ENCODE measurements around the gene OGFRL1.

The OGFRL1 gene

DNA sequence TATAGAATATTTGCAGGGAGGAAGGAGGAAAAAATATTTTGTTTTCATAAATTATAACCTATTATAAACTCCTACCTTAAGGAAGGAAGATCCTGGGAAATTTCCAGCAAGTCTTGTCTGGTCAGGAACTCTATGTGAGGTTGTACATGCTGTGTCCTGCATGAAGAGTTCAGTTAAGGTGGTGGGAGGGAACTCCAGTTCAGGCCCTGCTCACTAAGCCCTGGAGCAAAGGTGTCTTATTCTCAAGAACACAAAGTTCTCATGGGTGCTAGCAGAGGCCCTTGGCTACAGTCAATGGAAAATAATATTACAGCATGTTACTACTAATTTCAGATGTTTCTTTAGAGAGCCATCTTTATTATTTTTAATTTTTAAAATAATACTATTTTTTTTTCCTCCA, 3.8 kb upstream of the OGFRL1 start:
- TF ChIP-seq, protein P1, sequence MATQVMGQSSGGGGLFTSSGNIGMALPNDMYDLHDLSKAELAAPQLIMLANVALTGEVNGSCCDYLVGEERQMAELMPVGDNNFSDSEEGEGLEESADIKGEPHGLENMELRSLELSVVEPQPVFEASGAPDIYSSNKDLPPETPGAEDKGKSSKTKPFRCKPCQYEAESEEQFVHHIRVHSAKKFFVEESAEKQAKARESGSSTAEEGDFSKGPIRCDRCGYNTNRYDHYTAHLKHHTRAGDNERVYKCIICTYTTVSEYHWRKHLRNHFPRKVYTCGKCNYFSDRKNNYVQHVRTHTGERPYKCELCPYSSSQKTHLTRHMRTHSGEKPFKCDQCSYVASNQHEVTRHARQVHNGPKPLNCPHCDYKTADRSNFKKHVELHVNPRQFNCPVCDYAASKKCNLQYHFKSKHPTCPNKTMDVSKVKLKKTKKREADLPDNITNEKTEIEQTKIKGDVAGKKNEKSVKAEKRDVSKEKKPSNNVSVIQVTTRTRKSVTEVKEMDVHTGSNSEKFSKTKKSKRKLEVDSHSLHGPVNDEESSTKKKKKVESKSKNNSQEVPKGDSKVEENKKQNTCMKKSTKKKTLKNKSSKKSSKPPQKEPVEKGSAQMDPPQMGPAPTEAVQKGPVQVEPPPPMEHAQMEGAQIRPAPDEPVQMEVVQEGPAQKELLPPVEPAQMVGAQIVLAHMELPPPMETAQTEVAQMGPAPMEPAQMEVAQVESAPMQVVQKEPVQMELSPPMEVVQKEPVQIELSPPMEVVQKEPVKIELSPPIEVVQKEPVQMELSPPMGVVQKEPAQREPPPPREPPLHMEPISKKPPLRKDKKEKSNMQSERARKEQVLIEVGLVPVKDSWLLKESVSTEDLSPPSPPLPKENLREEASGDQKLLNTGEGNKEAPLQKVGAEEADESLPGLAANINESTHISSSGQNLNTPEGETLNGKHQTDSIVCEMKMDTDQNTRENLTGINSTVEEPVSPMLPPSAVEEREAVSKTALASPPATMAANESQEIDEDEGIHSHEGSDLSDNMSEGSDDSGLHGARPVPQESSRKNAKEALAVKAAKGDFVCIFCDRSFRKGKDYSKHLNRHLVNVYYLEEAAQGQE (IDR thresholded peaks at IDR 0.05; ENCODE audit: insufficient read depth in 1 of 2, low read depth in 2 of 2, low read length in 2 of 2): no peak
- TF ChIP-seq SIN3A (IDR thresholded peaks at IDR 0.05; ENCODE audit: borderline replicate concordance, insufficient read depth, low read length): no peak
- TF ChIP-seq TAF1 (IDR thresholded peaks at IDR 0.05; ENCODE audit: borderline replicate concordance, insufficient read depth, low read length): no peak
- no peak for TF ChIP-seq FOXP2 (optimal IDR thresholded peaks at IDR 0.05; ENCODE audit: borderline replicate concordance, extremely low read depth, extremely low read length, insufficient read depth)
- no peak for TF ChIP-seq POLR2AphosphoS5 (IDR thresholded peaks at IDR 0.05; ENCODE audit: low read depth, low read length)

GRCh38 chr6:71287038-71287437, 1.6 kb upstream of the OGFRL1 start:
- TF ChIP-seq SIN3A (IDR thresholded peaks at IDR 0.05; ENCODE audit: borderline replicate concordance, insufficient read depth, low read length): no peak
- TF ChIP-seq FOXP2 (optimal IDR thresholded peaks at IDR 0.05; ENCODE audit: borderline replicate concordance, extremely low read depth, extremely low read length, insufficient read depth): no peak
- no peak for TF ChIP-seq POLR2AphosphoS5 (IDR thresholded peaks at IDR 0.05; ENCODE audit: low read depth, low read length)
- TF ChIP-seq, protein P1 (IDR thresholded peaks at IDR 0.05; ENCODE audit: insufficient read depth in 1 of 2, low read depth in 2 of 2, low read length in 2 of 2): no peak
- TF ChIP-seq TAF1 (IDR thresholded peaks at IDR 0.05; ENCODE audit: borderline replicate concordance, insufficient read depth, low read length): no peak

DNA sequence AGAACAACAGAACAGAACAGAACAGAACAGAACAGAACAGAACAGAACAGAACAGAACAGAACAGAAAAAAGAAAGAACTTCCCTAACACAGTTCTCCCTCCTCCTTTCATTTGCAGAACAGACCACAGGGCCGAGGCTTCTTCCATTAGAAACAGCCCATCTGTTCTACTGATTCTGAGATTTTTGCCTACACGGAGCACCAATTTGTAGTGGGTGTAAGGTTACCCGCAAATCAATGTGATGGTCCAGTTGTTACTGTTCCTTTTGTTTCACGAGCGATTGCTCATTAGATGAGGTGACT, 734 bp upstream of the OGFRL1 start:
- no peak for TF ChIP-seq FOXP2 (optimal IDR thresholded peaks at IDR 0.05; ENCODE audit: borderline replicate concordance, extremely low read depth, extremely low read length, insufficient read depth)
- TF ChIP-seq SIN3A (IDR thresholded peaks at IDR 0.05; ENCODE audit: borderline replicate concordance, insufficient read depth, low read length): no peak
- TF ChIP-seq TAF1 (IDR thresholded peaks at IDR 0.05; ENCODE audit: borderline replicate concordance, insufficient read depth, low read length): no peak
- TF ChIP-seq, protein P1 (IDR thresholded peaks at IDR 0.05; ENCODE audit: insufficient read depth in 1 of 2, low read depth in 2 of 2, low read length in 2 of 2): no peak
- no peak for TF ChIP-seq POLR2AphosphoS5 (IDR thresholded peaks at IDR 0.05; ENCODE audit: low read depth, low read length)

GRCh38 chr6:71289039-71289801, 609 bp downstream of the OGFRL1 start:
- TF ChIP-seq TAF1 (IDR thresholded peaks at IDR 0.05; ENCODE audit: borderline replicate concordance, insufficient read depth, low read length): no peak
- TF ChIP-seq SIN3A (IDR thresholded peaks at IDR 0.05; ENCODE audit: borderline replicate concordance, insufficient read depth, low read length): no peak
- TF ChIP-seq POLR2AphosphoS5 (IDR thresholded peaks at IDR 0.05; ENCODE audit: low read depth, low read length): no peak
- TF ChIP-seq FOXP2 (optimal IDR thresholded peaks at IDR 0.05; ENCODE audit: borderline replicate concordance, extremely low read depth, extremely low read length, insufficient read depth): no peak
- TF ChIP-seq, protein P1 (IDR thresholded peaks at IDR 0.05; ENCODE audit: insufficient read depth in 1 of 2, low read depth in 2 of 2, low read length in 2 of 2): no peak

Measured in PFSK-1 (cell line).